HepG2 (cell line): Measurements from ENCODE around the gene CYB5R3. TPM values are rescaled to one million over a fixed set of nuclear protein-coding genes. Genes with fewer than 3 reads are reported as not detected.

Experiments
- CHD4 ChIP-seq: fragments of 200-600 bp; sonication (generic); IDR thresholded peaks from 2 replicates; pipeline ENCODE4 v1.7.0; 2017; ENCODE audit warnings: mild to moderate bottlenecking, low read length, borderline replicate concordance
- DMAP1 ChIP-seq: IDR thresholded peaks from 2 replicates; pipeline ENCODE4 v1.6.1; 2016
- ERF ChIP-seq: IDR thresholded peaks from 2 replicates; pipeline ENCODE4 v1.6.1; 2018; ENCODE audit warnings: missing biosample characterization, missing genetic modification reagents
- HNF4G ChIP-seq, 2 experiments: sonication (generic) in 1 of 2; formaldehyde crosslinking in 1 of 2; IDR thresholded peaks; 2 replicates each; pipeline versions ENCODE4 v1.4.0 to v1.6.1; 2011 to 2020; ENCODE audit warnings: borderline replicate concordance in 2 of 2, low read depth in 2 of 2, mild to moderate bottlenecking in 2 of 2, low read length in 1 of 2, missing genetic modification reagents in 1 of 2, moderate library complexity in 1 of 2
- LCORL ChIP-seq, 2 experiments: fragments of 450-650 bp in 1 of 2; sonication (generic) in 1 of 2; formaldehyde crosslinking in 1 of 2; IDR thresholded peaks; 2 replicates each; pipeline versions ENCODE4 v1.5.0 to v1.6.1; 2017 to 2020; ENCODE audit warnings: antibody characterized with exemption in 1 of 2, missing genetic modification reagents in 1 of 2
- MIER3 ChIP-seq: IDR thresholded peaks from 2 replicates; pipeline ENCODE4 v1.6.1; 2016; ENCODE audit warnings: missing compliant biosample characterization, borderline replicate concordance
- MXI1 ChIP-seq: IDR thresholded peaks from 3 replicates; pipeline ENCODE4 v1.6.1; 2012; ENCODE audit warnings: low read depth, low read length, inconsistent platforms, borderline replicate concordance
- RARA ChIP-seq: IDR thresholded peaks from 2 replicates; pipeline ENCODE4 v1.6.1; 2016; ENCODE audit warnings: missing genetic modification reagents, missing compliant biosample characterization
- RXRA ChIP-seq: sonication (generic); formaldehyde crosslinking; IDR thresholded peaks from 2 replicates; pipeline ENCODE4 v1.5.1; 2020; ENCODE audit warnings: missing genetic modification reagents
- SIX1 ChIP-seq: sonication (generic); formaldehyde crosslinking; IDR thresholded peaks from 2 replicates; pipeline ENCODE4 v1.4.0; 2020; ENCODE audit warnings: missing genetic modification reagents, borderline replicate concordance
- SOX6 ChIP-seq, 2 experiments: fragments of 450-650 bp in 1 of 2; sonication (generic) in 1 of 2; formaldehyde crosslinking in 1 of 2; IDR thresholded peaks; 2 replicates each; pipeline versions ENCODE4 v1.4.0 to v1.6.1; 2017 to 2020; ENCODE audit warnings: antibody characterized with exemption in 1 of 2, mild to moderate bottlenecking in 1 of 2, missing genetic modification reagents in 1 of 2
- SP4 ChIP-seq: sonication (generic); formaldehyde crosslinking; IDR thresholded peaks from 2 replicates; pipeline ENCODE4 v1.8.1; 2023; ENCODE audit warnings: mild to moderate bottlenecking, missing genetic modification reagents
- ZBTB42 ChIP-seq: sonication (generic); formaldehyde crosslinking; IDR thresholded peaks from 2 replicates; pipeline ENCODE4 v1.5.0; 2020; ENCODE audit warnings: mild to moderate bottlenecking, missing genetic modification reagents
- ZMAT3 ChIP-seq: sonication (generic); formaldehyde crosslinking; conservative IDR thresholded peaks from 2 replicates; pipeline ENCODE4 v1.7.0; 2021; ENCODE audit warnings: missing genetic modification reagents
- ZNF101 ChIP-seq: sonication (generic); formaldehyde crosslinking; IDR thresholded peaks from 2 replicates; pipeline ENCODE4 v1.4.0; 2020; ENCODE audit warnings: mild to moderate bottlenecking, low read depth, missing genetic modification reagents, borderline replicate concordance
- ZNF772 ChIP-seq: sonication (generic); formaldehyde crosslinking; IDR thresholded peaks from 2 replicates; pipeline ENCODE4 v1.5.0; 2020; ENCODE audit warnings: mild to moderate bottlenecking, missing genetic modification reagents
- polyA plus RNA-seq, 8 experiments: library from polyadenylated mRNA; depleted of rRNA in 3 of 8; stranded (reverse) in 7 of 8; unstranded in 1 of 8; fragments of >200 nt; fragmentation: Illumina TruSeq in 4 of 8; extraction: Trizol in 4 of 8; gene quantifications; 2 replicates each; pipeline versions ENCODE4 v1.2.1 to v1.2.3, GENCODE V29; 2011 to 2016; ENCODE audit warnings: low read depth in 4 of 8, missing spikeins in 1 of 8, mixed read lengths in 1 of 8; ENCODE audit not compliant: insufficient read depth in 1 of 8
- total RNA-seq, 5 experiments: library from RNA; depleted of rRNA; stranded (reverse); fragments of >200 nt; fragmentation: Illumina TruSeq; extraction: Trizol; gene quantifications; 2 replicates each; pipeline ENCODE4 v1.2.3, GENCODE V29; 2016; ENCODE audit warnings: low read depth in 1 of 5
- TF ChIP-seq, protein P1 (sequence below): sonication (generic); formaldehyde crosslinking; IDR thresholded peaks from 2 replicates; pipeline ENCODE4 v1.5.1; 2020; ENCODE audit warnings: mild to moderate bottlenecking, missing genetic modification reagents, borderline replicate concordance
- TF ChIP-seq, protein P2 (sequence below): IDR thresholded peaks from 2 replicates; pipeline ENCODE4 v1.6.1; 2016; ENCODE audit warnings: low read depth
- TF ChIP-seq, protein P3 (sequence below): IDR thresholded peaks from 2 replicates; pipeline ENCODE4 v1.6.1; 2016; ENCODE audit warnings: low read depth, borderline replicate concordance
- TF ChIP-seq, protein P4 (sequence below): sonication (generic); formaldehyde crosslinking; IDR thresholded peaks from 2 replicates; pipeline ENCODE4 v1.4.0; 2020; ENCODE audit warnings: missing genetic modification reagents

The CYB5R3 gene
- total and polyA plus RNA-seq, 2 of the 13 experiments (the other 11 are each of a cell fraction or from before 2014, with no cell fraction given): 32.4 to 305 TPM

DNA sequence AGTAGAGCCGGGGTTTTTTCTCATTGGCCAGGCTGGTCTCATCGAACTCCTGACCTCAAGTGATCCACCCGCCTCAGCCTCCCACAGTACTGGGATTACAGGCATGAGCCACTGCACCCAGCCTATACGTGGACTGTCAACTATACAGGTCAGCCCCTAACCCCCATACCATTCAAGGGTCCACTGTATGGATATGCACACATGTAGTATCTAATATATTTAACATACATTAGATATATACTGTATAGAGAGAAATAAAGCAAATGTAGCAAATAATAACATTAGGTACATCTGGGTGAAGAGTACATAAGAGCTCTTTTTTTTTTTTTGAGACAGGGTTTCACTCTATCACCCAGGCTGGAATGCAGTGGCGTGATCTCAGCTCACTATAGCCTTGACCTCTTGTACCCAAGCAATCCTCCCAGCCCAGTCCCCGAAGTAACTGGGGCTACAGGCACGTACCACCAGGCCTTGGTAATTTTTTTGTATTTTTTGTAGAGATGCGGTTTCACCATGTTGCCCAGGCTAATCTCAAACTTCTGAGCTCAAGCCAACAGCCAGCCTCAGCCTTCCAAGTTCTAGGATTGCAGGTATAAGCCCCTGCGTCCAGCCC, 7.3 kb downstream of the CYB5R3 start (continued):
- TF ChIP-seq, protein P1, sequence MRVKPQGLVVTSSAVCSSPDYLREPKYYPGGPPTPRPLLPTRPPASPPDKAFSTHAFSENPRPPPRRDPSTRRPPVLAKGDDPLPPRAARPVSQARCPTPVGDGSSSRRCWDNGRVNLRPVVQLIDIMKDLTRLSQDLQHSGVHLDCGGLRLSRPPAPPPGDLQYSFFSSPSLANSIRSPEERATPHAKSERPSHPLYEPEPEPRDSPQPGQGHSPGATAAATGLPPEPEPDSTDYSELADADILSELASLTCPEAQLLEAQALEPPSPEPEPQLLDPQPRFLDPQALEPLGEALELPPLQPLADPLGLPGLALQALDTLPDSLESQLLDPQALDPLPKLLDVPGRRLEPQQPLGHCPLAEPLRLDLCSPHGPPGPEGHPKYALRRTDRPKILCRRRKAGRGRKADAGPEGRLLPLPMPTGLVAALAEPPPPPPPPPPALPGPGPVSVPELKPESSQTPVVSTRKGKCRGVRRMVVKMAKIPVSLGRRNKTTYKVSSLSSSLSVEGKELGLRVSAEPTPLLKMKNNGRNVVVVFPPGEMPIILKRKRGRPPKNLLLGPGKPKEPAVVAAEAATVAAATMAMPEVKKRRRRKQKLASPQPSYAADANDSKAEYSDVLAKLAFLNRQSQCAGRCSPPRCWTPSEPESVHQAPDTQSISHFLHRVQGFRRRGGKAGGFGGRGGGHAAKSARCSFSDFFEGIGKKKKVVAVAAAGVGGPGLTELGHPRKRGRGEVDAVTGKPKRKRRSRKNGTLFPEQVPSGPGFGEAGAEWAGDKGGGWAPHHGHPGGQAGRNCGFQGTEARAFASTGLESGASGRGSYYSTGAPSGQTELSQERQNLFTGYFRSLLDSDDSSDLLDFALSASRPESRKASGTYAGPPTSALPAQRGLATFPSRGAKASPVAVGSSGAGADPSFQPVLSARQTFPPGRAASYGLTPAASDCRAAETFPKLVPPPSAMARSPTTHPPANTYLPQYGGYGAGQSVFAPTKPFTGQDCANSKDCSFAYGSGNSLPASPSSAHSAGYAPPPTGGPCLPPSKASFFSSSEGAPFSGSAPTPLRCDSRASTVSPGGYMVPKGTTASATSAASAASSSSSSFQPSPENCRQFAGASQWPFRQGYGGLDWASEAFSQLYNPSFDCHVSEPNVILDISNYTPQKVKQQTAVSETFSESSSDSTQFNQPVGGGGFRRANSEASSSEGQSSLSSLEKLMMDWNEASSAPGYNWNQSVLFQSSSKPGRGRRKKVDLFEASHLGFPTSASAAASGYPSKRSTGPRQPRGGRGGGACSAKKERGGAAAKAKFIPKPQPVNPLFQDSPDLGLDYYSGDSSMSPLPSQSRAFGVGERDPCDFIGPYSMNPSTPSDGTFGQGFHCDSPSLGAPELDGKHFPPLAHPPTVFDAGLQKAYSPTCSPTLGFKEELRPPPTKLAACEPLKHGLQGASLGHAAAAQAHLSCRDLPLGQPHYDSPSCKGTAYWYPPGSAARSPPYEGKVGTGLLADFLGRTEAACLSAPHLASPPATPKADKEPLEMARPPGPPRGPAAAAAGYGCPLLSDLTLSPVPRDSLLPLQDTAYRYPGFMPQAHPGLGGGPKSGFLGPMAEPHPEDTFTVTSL: peak; percentile 74; the same call in 1 of the 2 replicates
- no peak for TF ChIP-seq SP4
- peak; percentile 70; the same call in 1 of the 2 replicates for TF ChIP-seq CHD4
- peak; percentile 43; the same call in 1 of the 2 replicates for TF ChIP-seq HNF4G (IDR thresholded peaks at IDR 0.05; ENCODE audit: borderline replicate concordance, low read depth, low read length)
- 0 out of 2 replicates have a peak, but pooled peaks have one; percentile 19 for TF ChIP-seq HNF4G (CRISPR knock-in tag; IDR thresholded peaks at IDR 0.05; ENCODE audit: borderline replicate concordance, low read depth)
- TF ChIP-seq MIER3 (CRISPR knock-in tag): 0 out of 2 replicates have a peak, but pooled peaks have one; percentile 13
- TF ChIP-seq ZNF101: no peak
- no peak for TF ChIP-seq LCORL (IDR thresholded peaks at IDR 0.05)
- peak; percentile 84 for TF ChIP-seq LCORL (CRISPR knock-in tag; IDR thresholded peaks at IDR 0.05)
- no peak for TF ChIP-seq SOX6 (IDR thresholded peaks at IDR 0.05)
- TF ChIP-seq SOX6 (CRISPR knock-in tag; IDR thresholded peaks at IDR 0.05): peak; percentile 48; the same call in 1 of the 2 replicates
- TF ChIP-seq MXI1: peak; percentile 20; the same call in 1 of the 3 replicates
- 0 out of 2 replicates have a peak, but pooled peaks have one; percentile 27 for TF ChIP-seq ZMAT3 (CRISPR knock-in tag)
- TF ChIP-seq RXRA (CRISPR knock-in tag): peak; percentile 58; the same call in 1 of the 2 replicates
- TF ChIP-seq, protein P2, sequence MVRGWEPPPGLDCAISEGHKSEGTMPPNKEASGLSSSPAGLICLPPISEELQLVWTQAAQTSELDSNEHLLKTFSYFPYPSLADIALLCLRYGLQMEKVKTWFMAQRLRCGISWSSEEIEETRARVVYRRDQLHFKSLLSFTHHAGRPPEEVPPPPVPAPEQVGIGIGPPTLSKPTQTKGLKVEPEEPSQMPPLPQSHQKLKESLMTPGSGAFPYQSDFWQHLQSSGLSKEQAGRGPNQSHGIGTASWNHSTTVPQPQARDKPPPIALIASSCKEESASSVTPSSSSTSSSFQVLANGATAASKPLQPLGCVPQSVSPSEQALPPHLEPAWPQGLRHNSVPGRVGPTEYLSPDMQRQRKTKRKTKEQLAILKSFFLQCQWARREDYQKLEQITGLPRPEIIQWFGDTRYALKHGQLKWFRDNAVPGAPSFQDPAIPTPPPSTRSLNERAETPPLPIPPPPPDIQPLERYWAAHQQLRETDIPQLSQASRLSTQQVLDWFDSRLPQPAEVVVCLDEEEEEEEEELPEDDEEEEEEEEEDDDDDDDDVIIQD (CRISPR knock-in tag): 0 out of 2 replicates have a peak, but pooled peaks have one; percentile 18
- TF ChIP-seq, protein P3, sequence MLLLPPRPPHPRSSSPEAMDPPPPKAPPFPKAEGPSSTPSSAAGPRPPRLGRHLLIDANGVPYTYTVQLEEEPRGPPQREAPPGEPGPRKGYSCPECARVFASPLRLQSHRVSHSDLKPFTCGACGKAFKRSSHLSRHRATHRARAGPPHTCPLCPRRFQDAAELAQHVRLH (CRISPR knock-in tag): 0 out of 2 replicates have a peak, but pooled peaks have one; percentile 40
- TF ChIP-seq SIX1 (CRISPR knock-in tag): peak; percentile 57; the same call in 1 of the 2 replicates
- TF ChIP-seq DMAP1 (CRISPR knock-in tag): no peak
- peak; percentile 38; the same call in 1 of the 2 replicates for TF ChIP-seq ERF (CRISPR knock-in tag)
- TF ChIP-seq, protein P4, sequence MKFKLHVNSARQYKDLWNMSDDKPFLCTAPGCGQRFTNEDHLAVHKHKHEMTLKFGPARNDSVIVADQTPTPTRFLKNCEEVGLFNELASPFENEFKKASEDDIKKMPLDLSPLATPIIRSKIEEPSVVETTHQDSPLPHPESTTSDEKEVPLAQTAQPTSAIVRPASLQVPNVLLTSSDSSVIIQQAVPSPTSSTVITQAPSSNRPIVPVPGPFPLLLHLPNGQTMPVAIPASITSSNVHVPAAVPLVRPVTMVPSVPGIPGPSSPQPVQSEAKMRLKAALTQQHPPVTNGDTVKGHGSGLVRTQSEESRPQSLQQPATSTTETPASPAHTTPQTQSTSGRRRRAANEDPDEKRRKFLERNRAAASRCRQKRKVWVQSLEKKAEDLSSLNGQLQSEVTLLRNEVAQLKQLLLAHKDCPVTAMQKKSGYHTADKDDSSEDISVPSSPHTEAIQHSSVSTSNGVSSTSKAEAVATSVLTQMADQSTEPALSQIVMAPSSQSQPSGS (CRISPR knock-in tag): no peak
- TF ChIP-seq ZBTB42 (CRISPR knock-in tag): 0 out of 2 replicates have a peak, but pooled peaks have one; percentile 27
- TF ChIP-seq RARA (CRISPR knock-in tag): peak; percentile 93
- TF ChIP-seq ZNF772 (CRISPR knock-in tag): 0 out of 2 replicates have a peak, but pooled peaks have one; percentile 14
